NT2/D1 (cell line): ENCODE measurements around the gene ATXN1.

Source experiments
- SUZ12 ChIP-seq: IDR thresholded peaks from 2 replicates; pipeline ENCODE4 v1.6.1; 2011; ENCODE audit not compliant: insufficient read length, insufficient read depth; ENCODE audit errors: extremely low read depth
- YY1 ChIP-seq: IDR thresholded peaks from 2 replicates; pipeline ENCODE4 v1.6.1; 2011; ENCODE audit not compliant: insufficient read length, insufficient read depth
- ZNF274 ChIP-seq: IDR thresholded peaks from 2 replicates; pipeline ENCODE4 v1.6.1; 2011; ENCODE audit warnings: mild to moderate bottlenecking, low read depth, low read length

DNA sequence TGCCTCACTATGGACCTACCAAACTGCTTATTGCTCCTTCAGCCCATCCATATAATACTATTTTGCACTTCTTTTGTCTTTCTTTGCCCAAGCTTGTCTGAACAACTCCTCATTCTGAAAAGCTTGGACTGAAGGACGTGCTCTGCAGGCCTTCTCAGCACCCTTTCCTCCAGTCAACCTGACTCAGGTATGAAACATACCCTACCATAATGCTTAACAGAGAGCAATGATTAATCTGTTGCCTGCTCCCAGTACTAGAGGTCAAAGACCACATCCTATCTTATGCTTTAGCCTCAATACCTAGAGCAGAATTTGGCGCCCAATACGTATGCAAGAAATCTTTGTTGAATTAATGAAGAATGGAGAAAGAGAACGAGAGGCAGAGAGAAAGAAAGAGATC lies 55.2 kb downstream of the ATXN1 start:
- no peak for TF ChIP-seq YY1
- no peak for TF ChIP-seq ZNF274
- TF ChIP-seq SUZ12, result no peak
